ENCODE measurements around the gene LRRC71. TPM values are rescaled to one million over a fixed set of nuclear protein-coding genes. Genes with fewer than 3 reads are reported as not detected.
A peak's percentile ranks its signal among the peaks of the same experiment; 100 is the strongest.

The LRRC71 gene
- total RNA-seq, 2 experiments from 2014 or later, result not detected

- Mint-ChIP-seq H3K27me3 (peaks cover 78% of the 10 kb centered on the region), H3K27ac (no peak overlapping the region), H3K4me3 (no peak overlapping the region), H3K4me1 (ENCODE audit: low read depth) (peaks cover 10% of the 10 kb centered on the region), H3K36me3 (ENCODE audit: low read depth) (no peaks in the 10 kb centered on the region), H3K9me3 (no peaks in the 10 kb centered on the region)
- ChIA-PET CTCF (no interaction called here), POLR2A (no interaction called here)
- TF ChIP-seq CTCF (IDR thresholded peaks at IDR 0.05), result no peak
- Histone ChIP-seq H3K4me3 (ENCODE audit: low read length) (no peak overlapping the region), H3K27ac (ENCODE audit: low read depth in 1 of 2, low read length in 2 of 2) (no peak overlapping the region), H3K9me3 (ENCODE audit: control insufficient read depth in 1 of 2, insufficient read depth in 1 of 2, low read length in 2 of 2) (peaks cover 0 to 1% of the 10 kb centered on the region in 2 experiments), H3K27me3 (ENCODE audit: control insufficient read depth in 1 of 2, insufficient read depth in 2 of 2, low read length in 2 of 2) (peaks cover 35 to 37% of the 10 kb centered on the region in 2 experiments), H3K4me1 (ENCODE audit: insufficient read depth, low read length) (peaks cover 16% of the 10 kb centered on the region), H3K36me3 (ENCODE audit: insufficient read depth, low read length) (no peaks in the 10 kb centered on the region)
- intact Hi-C loops (cut with DNase I, micrococcal nuclease), result no loop called here
- ATAC-seq (ENCODE audit: poor library complexity), result no peak
- DNase-seq, result no peak
Measured at GRCh38 chr1:156887734-156888133, 32.7 kb upstream of the LRRC71 start.

- H3K4me1 ChIP-seq (ENCODE audit: insufficient read depth, low read length), result peaks cover 29% of the 10 kb centered on the region
- H3K27me3 ChIP-seq (ENCODE audit: control insufficient read depth in 1 of 2, insufficient read depth in 2 of 2, low read length in 2 of 2), result peaks cover 44 to 48% of the 10 kb centered on the region in 2 experiments
- no peak overlapping the region for H3K4me3 ChIP-seq (ENCODE audit: low read length)
- Mint-ChIP-seq H3K27me3 (peaks cover 72% of the 10 kb centered on the region), H3K9me3 (no peaks in the 10 kb centered on the region), H3K36me3 (ENCODE audit: low read depth) (no peaks in the 10 kb centered on the region), H3K4me3 (no peak overlapping the region), H3K4me1 (ENCODE audit: low read depth) (peaks cover 16% of the 10 kb centered on the region), H3K27ac (no peak overlapping the region)
- ATAC-seq (ENCODE audit: poor library complexity) (no peak), DNase-seq (peak in 13 of 14 experiments; percentile 8 to 73 (median 47))
- H3K27ac ChIP-seq (ENCODE audit: low read depth in 1 of 2, low read length in 2 of 2), result no peak overlapping the region
- H3K36me3 ChIP-seq (ENCODE audit: insufficient read depth, low read length), result no peaks in the 10 kb centered on the region
- POLR2A ChIA-PET, result no interaction called here
- TF ChIP-seq CTCF (IDR thresholded peaks at IDR 0.05), result peak; percentile 74
- intact Hi-C loops (cut with DNase I, micrococcal nuclease), result loop anchor here (1.0 to 5.0 kb wide), 5 partner anchors 37 to 93 kb away; no protein-coding TSS in a partner anchor
- H3K9me3 ChIP-seq (ENCODE audit: control insufficient read depth in 1 of 2, insufficient read depth in 1 of 2, low read length in 2 of 2), result peaks cover 0 to 13% of the 10 kb centered on the region in 2 experiments
- CTCF ChIA-PET, result interaction anchor here (0.7 to 3.2 kb wide), 11 partner anchors 8 to 200 kb away, joined by 3 to 19 read pairs (median 6); partner anchors contain the start of genes NTRK1 and PRCC
Measured at GRCh38 chr1:156889802-156890580, 30.4 kb upstream of the LRRC71 start.

GRCh38 chr1:156892190-156893047, 28.0 kb upstream of the LRRC71 start:
- TF ChIP-seq CTCF (IDR thresholded peaks at IDR 0.05), result peak; percentile 76
- Histone ChIP-seq H3K9me3 (ENCODE audit: control insufficient read depth in 1 of 2, insufficient read depth in 1 of 2, low read length in 2 of 2) (peaks cover 0 to 13% of the 10 kb centered on the region in 2 experiments), H3K27ac (ENCODE audit: low read depth in 1 of 2, low read length in 2 of 2) (no peak overlapping the region), H3K4me3 (ENCODE audit: low read length) (peak overlapping the region; percentile 42), H3K4me1 (ENCODE audit: insufficient read depth, low read length) (peaks cover 29% of the 10 kb centered on the region), H3K36me3 (ENCODE audit: insufficient read depth, low read length) (no peaks in the 10 kb centered on the region), H3K27me3 (ENCODE audit: control insufficient read depth in 1 of 2, insufficient read depth in 2 of 2, low read length in 2 of 2) (peaks cover 39 to 51% of the 10 kb centered on the region in 2 experiments)
- DNase-seq (peak; percentile 71 to 92 (median 78)), ATAC-seq (ENCODE audit: poor library complexity) (peak; percentile 92)
- intact Hi-C loops (cut with DNase I, micrococcal nuclease), result loop anchor here (2.0 to 5.0 kb wide), 3 partner anchors 34 to 70 kb away; no protein-coding TSS in a partner anchor
- Mint-ChIP-seq H3K4me1 (ENCODE audit: low read depth) (peaks cover 16% of the 10 kb centered on the region), H3K36me3 (ENCODE audit: low read depth) (no peaks in the 10 kb centered on the region), H3K9me3 (no peaks in the 10 kb centered on the region), H3K27me3 (peaks cover 73% of the 10 kb centered on the region), H3K4me3 (peak overlapping the region; percentile 82), H3K27ac (no peak overlapping the region)
- POLR2A ChIA-PET, result interaction anchor here (0.7 to 1.4 kb wide), 2 partner anchors 78 to 110 kb away, joined by 4 to 5 read pairs; no protein-coding TSS in a partner anchor
- CTCF ChIA-PET, result interaction anchor here (0.5 to 3.2 kb wide), 10 partner anchors 11 to 179 kb away, joined by 3 to 15 read pairs (median 3); partner anchors contain the start of gene NTRK1
